Upper lobe of left lung (tissue), 6 donors: ENCODE measurements around the gene HMGB3. TPM values are rescaled to one million over a fixed set of nuclear protein-coding genes. Genes with fewer than 3 reads are reported as not detected.

Experiments
- ATAC-seq, 2 donors: fragments of 200-7000 bp; cut with Tn5 transposase; one replicate each; pipeline ENCODE4 v1.9.1; 2022; ENCODE audit warnings: mild to moderate bottlenecking in 2 of 2, moderate library complexity in 2 of 2; ENCODE audit not compliant: low FRiP score in 2 of 2
- DNase-seq, 2 donors: peaks; one replicate each; pipeline ENCODE4 v3.0.0-alpha.2; 2019 to 2020
- H3K27ac ChIP-seq, 4 donors: fragments of 200-600 bp; sonication (generic); one replicate each; pipeline ENCODE4 v1.5.1; 2016 to 2019
- H3K27me3 ChIP-seq, 4 donors: fragments of 200-600 bp; sonication (generic); one replicate each; pipeline ENCODE4 v1.5.1; 2017 to 2019
- H3K36me3 ChIP-seq, 4 donors: fragments of 200-600 bp; sonication (generic); one replicate each; pipeline ENCODE4 v1.5.1; 2016 to 2019
- H3K4me1 ChIP-seq, 4 donors: fragments of 200-600 bp; sonication (generic); one replicate each; pipeline ENCODE4 v1.5.1; 2018 to 2019
- H3K4me3 ChIP-seq, 4 donors: fragments of 200-600 bp; sonication (generic); one replicate each; pipeline ENCODE4 v1.5.1; 2017 to 2019; ENCODE audit warnings: mild to moderate bottlenecking in 2 of 4, moderate library complexity in 1 of 4
- H3K9me3 ChIP-seq, 4 donors: fragments of 200-600 bp; sonication (generic); one replicate each; pipeline ENCODE4 v1.5.1; 2018 to 2019
- EP300 ChIP-seq, 4 donors: sonication (generic); formaldehyde crosslinking; IDR thresholded peaks; one replicate each; pipeline ENCODE4 v1.5.1; 2017; ENCODE audit warnings: antibody characterized with exemption in 4 of 4, control low read depth in 2 of 4
- POLR2A ChIP-seq, 4 donors: fragments of 450-650 bp; IDR thresholded peaks; one replicate each; pipeline ENCODE4 v1.5.1; 2016 to 2017; ENCODE audit warnings: antibody characterized with exemption in 4 of 4, mild to moderate bottlenecking in 2 of 4
- POLR2AphosphoS5 ChIP-seq, 2 donors: sonication (generic); formaldehyde crosslinking; IDR thresholded peaks; one replicate each; pipeline ENCODE4 v1.5.1; 2017; ENCODE audit warnings: antibody characterized with exemption in 2 of 2
- WGBS, 2 donors: methylation state at CpG; one replicate each; pipeline ENCODE4 v1.1.5; 2017 to 2018; 5-methylcytosine and 5-hydroxymethylcytosine counted together
- total RNA-seq, 6 donors: library from RNA; depleted of rRNA in 4 of 6; stranded (reverse); fragments of >200 nt in 4 of 6; gene quantifications; one replicate each; pipeline versions ENCODE4 v1.1.0 to v1.2.1, GENCODE V29; 2016 to 2021
- TF ChIP-seq, protein P1 (sequence below), 6 experiments: fragments of 450-650 bp in 4 of 6; fragments of 200-600 bp in 2 of 6; sonication (generic) in 2 of 6; IDR thresholded peaks; one replicate each; pipeline ENCODE4 v1.5.1; 2016 to 2019; ENCODE audit warnings: antibody characterized with exemption in 6 of 6
- donor health status: DM: no; HTN: no; CAD: no; lungs with moderate emphysema.
- donor health status: DM: no; HTN: yes; CAD: no; lungs with severe emphysema.

HMGB3 gene
- 10 to 100 TPM in 5 of 6 donors, 1 to 10 TPM in 1; 8.1 to 21.5 (median 18.5) TPM for total RNA-seq

DNA sequence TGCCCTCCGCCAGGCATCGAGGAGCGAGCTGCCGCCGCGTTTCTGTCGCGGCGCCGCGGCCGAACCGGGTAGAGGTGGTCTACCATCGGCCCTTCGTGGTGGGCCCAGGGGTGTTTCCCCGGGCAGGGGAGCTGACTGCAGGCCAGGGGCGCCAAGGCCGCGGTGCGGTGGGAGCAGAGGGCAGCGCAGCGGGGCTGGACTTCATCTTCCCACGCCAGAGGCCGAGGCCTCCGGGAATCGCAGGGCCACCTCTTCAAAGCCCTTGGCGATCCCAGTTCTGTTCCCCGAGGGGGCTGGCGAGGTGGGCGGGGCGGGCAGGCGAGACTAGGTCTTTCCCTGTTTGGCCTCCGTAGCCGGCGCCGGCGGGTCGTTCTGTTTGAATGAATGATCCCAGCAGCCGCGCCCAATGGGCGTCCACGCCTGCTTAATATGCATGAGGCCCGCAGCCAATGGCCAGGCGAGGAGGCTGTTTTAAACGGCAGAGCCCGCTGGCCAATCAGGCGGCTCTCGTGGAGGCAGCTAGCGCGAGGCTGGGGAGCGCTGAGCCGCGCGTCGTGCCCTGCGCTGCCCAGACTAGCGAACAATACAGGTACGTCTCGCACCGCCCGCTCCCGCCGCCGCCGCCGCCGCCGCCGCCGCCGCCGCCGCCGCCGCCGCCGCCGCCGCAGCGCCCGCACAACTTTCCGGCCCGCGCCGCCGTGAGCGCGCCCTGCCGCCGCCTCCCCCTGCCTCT, at the start of gene HMGB3:
TSS of gene HMGB3 (plus strand) at position 548 of the 733 bp plus-strand sequence. CDS start 2,265 bp downstream, outside the sequence.
- DNase-seq = peak; percentile 93
- Histone ChIP-seq H3K9me3 (no peaks in the 10 kb centered on the region), H3K4me1 (peaks cover 0 to 7% (median 0%) of the 10 kb centered on the region in 4 donors), H3K27ac (peak within 1 kb of the TSS in 3 of 4 donors; percentile 46 to 73 (median 62)), H3K36me3 (no peaks in the 10 kb centered on the region), H3K4me3 (peak within 1 kb of the TSS; percentile 35 to 67 (median 59)), H3K27me3 (no peaks in the 10 kb centered on the region)
- TF ChIP-seq EP300 (IDR thresholded peaks at IDR 0.05) (no peak), POLR2AphosphoS5 (IDR thresholded peaks at IDR 0.05) (peak in 1 of 2 donors; percentile 51), POLR2A (IDR thresholded peaks at IDR 0.05) (peak in 2 of 4 donors; percentile 16 to 62)
- TF ChIP-seq, protein P1, sequence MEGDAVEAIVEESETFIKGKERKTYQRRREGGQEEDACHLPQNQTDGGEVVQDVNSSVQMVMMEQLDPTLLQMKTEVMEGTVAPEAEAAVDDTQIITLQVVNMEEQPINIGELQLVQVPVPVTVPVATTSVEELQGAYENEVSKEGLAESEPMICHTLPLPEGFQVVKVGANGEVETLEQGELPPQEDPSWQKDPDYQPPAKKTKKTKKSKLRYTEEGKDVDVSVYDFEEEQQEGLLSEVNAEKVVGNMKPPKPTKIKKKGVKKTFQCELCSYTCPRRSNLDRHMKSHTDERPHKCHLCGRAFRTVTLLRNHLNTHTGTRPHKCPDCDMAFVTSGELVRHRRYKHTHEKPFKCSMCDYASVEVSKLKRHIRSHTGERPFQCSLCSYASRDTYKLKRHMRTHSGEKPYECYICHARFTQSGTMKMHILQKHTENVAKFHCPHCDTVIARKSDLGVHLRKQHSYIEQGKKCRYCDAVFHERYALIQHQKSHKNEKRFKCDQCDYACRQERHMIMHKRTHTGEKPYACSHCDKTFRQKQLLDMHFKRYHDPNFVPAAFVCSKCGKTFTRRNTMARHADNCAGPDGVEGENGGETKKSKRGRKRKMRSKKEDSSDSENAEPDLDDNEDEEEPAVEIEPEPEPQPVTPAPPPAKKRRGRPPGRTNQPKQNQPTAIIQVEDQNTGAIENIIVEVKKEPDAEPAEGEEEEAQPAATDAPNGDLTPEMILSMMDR (IDR thresholded peaks at IDR 0.05) = no peak
- 43% methylated on average over 33 of the region's 90 CpGs; no CpG with 5 or more reads in 1 of the 2 donors for WGBS, 2 donors
- ATAC-seq = peak; percentile 93 to 99

GRCh38 chrX:150933945-150934350, 49.2 kb upstream of the HMGB3 start:
- Histone ChIP-seq H3K27ac (no peak overlapping the region), H3K4me1 (no peaks in the 10 kb centered on the region), H3K9me3 (no peaks in the 10 kb centered on the region), H3K36me3 (no peaks in the 10 kb centered on the region), H3K27me3 (no peaks in the 10 kb centered on the region), H3K4me3 (no peak overlapping the region)
- ATAC-seq = no peak
- WGBS, 2 donors = 63 to 75% methylated on average over 2 to 5 of the region's 5 CpGs
- no peak for DNase-seq
- TF ChIP-seq, protein P1 (IDR thresholded peaks at IDR 0.05) = no peak
- TF ChIP-seq EP300 (IDR thresholded peaks at IDR 0.05) (no peak), POLR2AphosphoS5 (IDR thresholded peaks at IDR 0.05) (no peak), POLR2A (IDR thresholded peaks at IDR 0.05) (no peak)

GRCh38 chrX:150934453-150934852, 48.7 kb upstream of the HMGB3 start:
- DNase-seq (no peak), ATAC-seq (no peak)
- Histone ChIP-seq H3K27ac (no peak overlapping the region), H3K36me3 (no peaks in the 10 kb centered on the region), H3K4me3 (no peak overlapping the region), H3K27me3 (no peaks in the 10 kb centered on the region), H3K4me1 (no peaks in the 10 kb centered on the region), H3K9me3 (no peaks in the 10 kb centered on the region)
- 32 to 39% methylated on average over 5 of the region's 5 CpGs for WGBS, 2 donors
- TF ChIP-seq, protein P1 (IDR thresholded peaks at IDR 0.05) = no peak
- TF ChIP-seq POLR2A (IDR thresholded peaks at IDR 0.05) = no peak
- no peak for TF ChIP-seq EP300 (IDR thresholded peaks at IDR 0.05)
- TF ChIP-seq POLR2AphosphoS5 (IDR thresholded peaks at IDR 0.05) = no peak

DNA sequence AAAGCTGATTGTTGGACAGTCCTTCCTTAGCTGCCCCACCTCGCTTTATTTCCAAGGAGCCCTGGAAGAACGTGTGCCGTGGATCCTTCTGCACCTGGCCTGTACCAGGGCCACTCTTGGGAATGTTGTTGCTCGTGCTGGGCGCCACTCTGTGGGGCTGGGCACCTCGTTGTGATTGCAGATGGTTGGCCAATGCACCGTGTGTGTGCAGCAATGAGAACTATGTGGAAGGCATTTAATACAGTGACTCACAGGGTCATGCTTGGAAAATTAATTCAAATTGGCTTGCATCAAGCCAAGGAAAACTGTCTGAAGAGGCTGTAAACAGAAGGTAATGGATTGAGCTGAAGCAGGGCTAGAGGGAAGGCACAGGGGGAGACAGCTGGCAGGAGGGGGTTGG, 47.7 kb upstream of the HMGB3 start:
- DNase-seq (no peak), ATAC-seq (no peak)
- Histone ChIP-seq H3K36me3 (no peaks in the 10 kb centered on the region), H3K4me1 (no peaks in the 10 kb centered on the region), H3K27ac (no peak overlapping the region), H3K27me3 (no peaks in the 10 kb centered on the region), H3K9me3 (no peaks in the 10 kb centered on the region), H3K4me3 (no peak overlapping the region)
- WGBS, 2 donors = 52 to 61% methylated on average over 6 to 7 of the region's 7 CpGs
- TF ChIP-seq POLR2AphosphoS5 (IDR thresholded peaks at IDR 0.05) = no peak
- no peak for TF ChIP-seq POLR2A (IDR thresholded peaks at IDR 0.05)
- TF ChIP-seq, protein P1 (IDR thresholded peaks at IDR 0.05) = no peak
- no peak for TF ChIP-seq EP300 (IDR thresholded peaks at IDR 0.05)
